Loucy (cell line): ENCODE data around the gene CSNK1G3.

Experiments used
- H2AFZ ChIP-seq: fragments of 200-600 bp; sonication (generic); 2 replicates; pipeline ENCODE4 v1.6.0; 2016; ENCODE audit warnings: antibody characterized with exemption, mild to moderate bottlenecking, low read length, moderate library complexity
- H3F3A ChIP-seq: fragments of 200-600 bp; 2 replicates; pipeline ENCODE4 v1.6.0; 2016; ENCODE audit warnings: antibody characterized with exemption, low read depth, mild to moderate bottlenecking
- H3K27me3 ChIP-seq: fragments of 200-600 bp; sonication (generic); 2 replicates; pipeline ENCODE4 v1.6.1; 2014; ENCODE audit warnings: low read length, mild to moderate bottlenecking; ENCODE audit not compliant: insufficient read depth, poor library complexity, severe bottlenecking
- H3K36me3 ChIP-seq: fragments of 200-600 bp; sonication (generic); 2 replicates; pipeline ENCODE4 v1.6.1; 2016; ENCODE audit warnings: low read length; ENCODE audit not compliant: insufficient read depth
- H3K4me1 ChIP-seq: fragments of 200-600 bp; sonication (generic); 2 replicates; pipeline ENCODE4 v1.5.1; 2014; ENCODE audit warnings: low read length, mild to moderate bottlenecking; ENCODE audit not compliant: insufficient read depth, poor library complexity, severe bottlenecking
- H3K4me2 ChIP-seq: fragments of 200-600 bp; sonication (generic); 2 replicates; pipeline ENCODE4 v1.6.0; 2014; ENCODE audit warnings: antibody characterized with exemption, low read length, low read depth, mild to moderate bottlenecking; ENCODE audit not compliant: poor library complexity, severe bottlenecking
- H3K4me3 ChIP-seq: fragments of 200-600 bp; sonication (generic); 2 replicates; pipeline ENCODE4 v1.5.1; 2014; ENCODE audit warnings: low read length, mild to moderate bottlenecking, mixed read lengths; ENCODE audit not compliant: poor library complexity, severe bottlenecking
- H3K79me2 ChIP-seq: fragments of 200-600 bp; sonication (generic); 2 replicates; pipeline ENCODE4 v1.6.1; 2014; ENCODE audit warnings: low read length; ENCODE audit not compliant: insufficient read depth
- H3K9ac ChIP-seq: fragments of 200-600 bp; sonication (generic); 2 replicates; pipeline ENCODE4 v1.6.0; 2014; ENCODE audit warnings: mild to moderate bottlenecking, low read depth, low read length, moderate library complexity; ENCODE audit not compliant: poor library complexity, severe bottlenecking
- H3K9me2 ChIP-seq: fragments of 200-600 bp; sonication (generic); replicated peaks from 2 replicates; pipeline ENCODE4 v1.6.1; 2016; ENCODE audit warnings: low read depth, low read length, mixed read lengths
- H3K9me3 ChIP-seq: fragments of 200-600 bp; sonication (generic); 2 replicates; pipeline ENCODE4 v1.6.1; 2014; ENCODE audit warnings: mild to moderate bottlenecking, antibody characterized with exemption, low read length, low read depth; ENCODE audit not compliant: insufficient read depth
- H4K20me1 ChIP-seq: fragments of 200-600 bp; sonication (generic); 2 replicates; pipeline ENCODE4 v1.6.0; 2014; ENCODE audit warnings: antibody characterized with exemption, low read length, mild to moderate bottlenecking; ENCODE audit not compliant: insufficient read depth, poor library complexity, severe bottlenecking
- EZH2phosphoT487 ChIP-seq: fragments of 200-600 bp; IDR thresholded peaks from 2 replicates; pipeline ENCODE4 v1.6.1; 2018; ENCODE audit warnings: antibody characterized with exemption, mild to moderate bottlenecking, moderate library complexity, borderline replicate concordance
- TF ChIP-seq, protein P1 (sequence below): fragments of 200-600 bp; sonication (generic); conservative IDR thresholded peaks from 2 replicates; pipeline ENCODE4 v1.5.1; 2014; ENCODE audit warnings: mild to moderate bottlenecking, antibody characterized with exemption, low read length

Gene CSNK1G3

DNA sequence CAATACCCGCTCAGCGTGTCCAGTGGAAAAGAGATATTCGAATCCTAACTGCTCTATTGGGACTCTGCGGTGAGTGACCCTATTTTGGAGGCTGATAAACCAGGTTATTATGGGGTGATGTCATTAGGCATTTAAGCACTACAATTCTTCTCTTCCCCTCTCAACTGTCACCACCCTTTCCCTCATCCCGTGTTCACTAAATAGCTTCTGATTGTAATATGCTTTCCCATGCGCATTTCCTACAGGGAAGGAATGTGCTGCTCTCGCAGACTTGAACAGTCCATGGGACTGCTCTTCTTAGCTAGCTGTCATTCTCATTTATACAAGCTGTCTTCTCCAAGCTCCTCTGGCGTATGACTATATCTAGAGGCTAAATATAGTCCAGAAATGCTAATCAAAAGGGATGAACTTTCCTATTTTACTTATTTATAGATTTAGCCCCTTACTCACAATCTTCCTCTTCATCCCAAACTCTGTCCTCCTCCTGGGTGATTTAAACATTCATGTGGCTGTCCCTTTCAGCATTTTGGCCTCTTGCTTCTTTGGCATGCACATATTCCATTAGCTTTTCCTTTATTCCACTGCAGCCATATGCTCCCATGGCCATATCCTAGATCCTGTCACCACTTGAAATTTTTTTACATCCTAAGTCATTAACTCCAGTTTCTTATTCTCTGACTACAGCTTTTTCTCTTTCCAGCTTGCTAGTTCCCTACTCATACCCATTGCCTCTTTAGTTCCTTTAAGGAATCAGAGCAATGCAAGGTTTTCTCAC, 39.6 kb upstream of the CSNK1G3 start:
- Histone ChIP-seq H4K20me1 (no peaks in the 10 kb centered on the region), H3K36me3 (no peaks in the 10 kb centered on the region), H3K4me2 (no peak overlapping the region), H3K27me3 (no peaks in the 10 kb centered on the region), H3K79me2 (no peaks in the 10 kb centered on the region), H2AFZ (no peak overlapping the region), H3K4me1 (no peaks in the 10 kb centered on the region), H3F3A (no peaks in the 10 kb centered on the region), H3K4me3 (no peak overlapping the region), H3K9ac (no peak overlapping the region), H3K9me3 (no peaks in the 10 kb centered on the region), H3K9me2 (no peaks in the 10 kb centered on the region)
- TF ChIP-seq, protein P1, sequence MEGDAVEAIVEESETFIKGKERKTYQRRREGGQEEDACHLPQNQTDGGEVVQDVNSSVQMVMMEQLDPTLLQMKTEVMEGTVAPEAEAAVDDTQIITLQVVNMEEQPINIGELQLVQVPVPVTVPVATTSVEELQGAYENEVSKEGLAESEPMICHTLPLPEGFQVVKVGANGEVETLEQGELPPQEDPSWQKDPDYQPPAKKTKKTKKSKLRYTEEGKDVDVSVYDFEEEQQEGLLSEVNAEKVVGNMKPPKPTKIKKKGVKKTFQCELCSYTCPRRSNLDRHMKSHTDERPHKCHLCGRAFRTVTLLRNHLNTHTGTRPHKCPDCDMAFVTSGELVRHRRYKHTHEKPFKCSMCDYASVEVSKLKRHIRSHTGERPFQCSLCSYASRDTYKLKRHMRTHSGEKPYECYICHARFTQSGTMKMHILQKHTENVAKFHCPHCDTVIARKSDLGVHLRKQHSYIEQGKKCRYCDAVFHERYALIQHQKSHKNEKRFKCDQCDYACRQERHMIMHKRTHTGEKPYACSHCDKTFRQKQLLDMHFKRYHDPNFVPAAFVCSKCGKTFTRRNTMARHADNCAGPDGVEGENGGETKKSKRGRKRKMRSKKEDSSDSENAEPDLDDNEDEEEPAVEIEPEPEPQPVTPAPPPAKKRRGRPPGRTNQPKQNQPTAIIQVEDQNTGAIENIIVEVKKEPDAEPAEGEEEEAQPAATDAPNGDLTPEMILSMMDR: no peak
- TF ChIP-seq EZH2phosphoT487: no peak

DNA sequence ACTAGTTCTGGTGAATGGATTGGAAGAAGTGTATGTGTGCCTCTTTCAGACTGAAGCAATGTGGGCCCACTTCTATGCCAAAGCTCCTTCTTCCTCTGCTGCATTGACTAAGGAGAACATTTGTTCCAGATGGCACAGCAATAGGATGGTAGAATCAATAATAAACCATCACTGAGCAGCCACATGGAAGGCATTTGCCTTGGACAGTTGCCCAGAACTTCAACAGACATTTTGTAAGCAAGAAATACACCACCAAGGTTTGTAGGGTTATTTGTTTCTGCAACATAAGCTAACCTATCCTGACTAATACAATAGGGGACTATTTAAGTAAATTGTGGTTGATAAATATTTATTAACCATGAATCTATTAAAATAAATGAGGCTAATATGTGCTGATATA, 37.7 kb upstream of the CSNK1G3 start:
- H3K4me1 ChIP-seq: no peaks in the 10 kb centered on the region
- no peak for TF ChIP-seq EZH2phosphoT487
- TF ChIP-seq, protein P1: no peak
- no peaks in the 10 kb centered on the region for H3K27me3 ChIP-seq
- H3K79me2 ChIP-seq: no peaks in the 10 kb centered on the region
- H3K9me2 ChIP-seq: no peaks in the 10 kb centered on the region
- no peak overlapping the region for H3K9ac ChIP-seq
- H4K20me1 ChIP-seq: no peaks in the 10 kb centered on the region
- no peak overlapping the region for H3K4me3 ChIP-seq
- no peaks in the 10 kb centered on the region for H3F3A ChIP-seq
- no peak overlapping the region for H2AFZ ChIP-seq
- no peaks in the 10 kb centered on the region for H3K9me3 ChIP-seq
- H3K4me2 ChIP-seq: no peak overlapping the region
- no peaks in the 10 kb centered on the region for H3K36me3 ChIP-seq

DNA sequence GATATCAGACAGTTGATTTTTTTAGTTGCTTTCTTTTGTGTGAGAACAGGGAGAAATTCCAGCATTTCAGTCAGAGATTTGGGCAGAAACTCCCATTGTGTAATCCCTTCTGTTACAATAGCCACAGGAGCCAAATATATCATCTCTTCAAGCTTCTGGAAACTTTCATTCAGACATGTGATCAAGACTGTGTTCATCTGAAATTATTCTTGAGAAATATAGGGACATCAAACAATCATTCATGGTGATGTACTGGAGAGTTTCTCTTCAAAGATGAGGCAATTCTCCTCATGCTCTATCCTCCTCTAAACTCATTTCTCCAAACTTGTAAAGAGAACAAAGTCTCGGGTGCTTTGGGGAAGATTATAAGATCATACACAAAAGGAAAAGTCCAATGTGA, 35.2 kb upstream of the CSNK1G3 start:
- Histone ChIP-seq H2AFZ (no peak overlapping the region), H4K20me1 (no peaks in the 10 kb centered on the region), H3K79me2 (no peaks in the 10 kb centered on the region), H3K9me2 (no peaks in the 10 kb centered on the region), H3K27me3 (no peaks in the 10 kb centered on the region), H3K9me3 (no peaks in the 10 kb centered on the region), H3K4me1 (no peaks in the 10 kb centered on the region), H3F3A (no peaks in the 10 kb centered on the region), H3K4me3 (no peak overlapping the region), H3K4me2 (no peak overlapping the region), H3K36me3 (no peaks in the 10 kb centered on the region), H3K9ac (no peak overlapping the region)
- TF ChIP-seq, protein P1: no peak
- TF ChIP-seq EZH2phosphoT487: no peak
